HG03025 (cell line): ENCODE results near the gene MED4.

ENCODE experiments used
- ATAC-seq: cut with Tn5 transposase; IDR thresholded peaks from one replicate; pipeline ENCODE4 v1.9.1; 2021; ENCODE audit warnings: mild to moderate bottlenecking, moderate library complexity; ENCODE audit not compliant: unreplicated experiment, low FRiP score

MED4 gene, protein sequence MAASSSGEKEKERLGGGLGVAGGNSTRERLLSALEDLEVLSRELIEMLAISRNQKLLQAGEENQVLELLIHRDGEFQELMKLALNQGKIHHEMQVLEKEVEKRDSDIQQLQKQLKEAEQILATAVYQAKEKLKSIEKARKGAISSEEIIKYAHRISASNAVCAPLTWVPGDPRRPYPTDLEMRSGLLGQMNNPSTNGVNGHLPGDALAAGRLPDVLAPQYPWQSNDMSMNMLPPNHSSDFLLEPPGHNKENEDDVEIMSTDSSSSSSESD

DNA sequence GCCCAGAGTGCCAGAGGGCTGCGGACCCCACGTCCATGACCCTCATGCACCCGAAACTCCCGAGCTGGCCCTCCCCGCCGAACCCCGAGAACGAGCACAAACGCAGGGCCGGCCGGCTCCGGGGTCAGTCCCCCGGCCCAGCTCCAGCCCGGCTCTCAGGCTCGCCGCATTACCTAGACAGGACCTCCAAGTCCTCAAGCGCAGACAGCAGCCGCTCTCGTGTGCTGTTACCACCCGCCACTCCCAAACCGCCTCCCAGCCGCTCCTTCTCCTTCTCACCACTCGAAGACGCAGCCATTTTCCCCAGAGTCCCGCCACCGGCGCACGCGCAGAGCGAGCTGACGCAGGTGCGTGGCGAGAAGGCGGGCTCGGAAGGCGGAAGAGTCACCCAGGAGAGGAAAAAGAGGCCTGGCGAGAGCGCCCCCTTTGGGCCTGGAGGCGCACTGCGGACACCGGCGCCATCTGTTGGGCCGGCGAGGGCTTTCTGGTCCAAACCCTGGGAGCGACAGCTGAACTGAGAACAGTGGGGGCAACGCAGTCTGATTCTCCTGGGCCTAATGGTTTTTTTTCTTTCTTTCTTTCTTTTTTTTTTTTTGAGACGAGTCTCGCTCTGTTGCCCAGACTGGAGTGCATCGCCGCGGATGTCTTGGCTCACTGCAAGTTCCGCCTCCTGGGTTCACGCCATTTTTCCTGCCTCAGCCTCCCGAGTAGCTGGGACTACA is at the start of gene MED4:
Gene MED4 (minus strand): TSS at position 324 of the 722 bp plus-strand sequence. CDS start 26 bp downstream, at position 298.
- peak; percentile 90 for ATAC-seq

DNA sequence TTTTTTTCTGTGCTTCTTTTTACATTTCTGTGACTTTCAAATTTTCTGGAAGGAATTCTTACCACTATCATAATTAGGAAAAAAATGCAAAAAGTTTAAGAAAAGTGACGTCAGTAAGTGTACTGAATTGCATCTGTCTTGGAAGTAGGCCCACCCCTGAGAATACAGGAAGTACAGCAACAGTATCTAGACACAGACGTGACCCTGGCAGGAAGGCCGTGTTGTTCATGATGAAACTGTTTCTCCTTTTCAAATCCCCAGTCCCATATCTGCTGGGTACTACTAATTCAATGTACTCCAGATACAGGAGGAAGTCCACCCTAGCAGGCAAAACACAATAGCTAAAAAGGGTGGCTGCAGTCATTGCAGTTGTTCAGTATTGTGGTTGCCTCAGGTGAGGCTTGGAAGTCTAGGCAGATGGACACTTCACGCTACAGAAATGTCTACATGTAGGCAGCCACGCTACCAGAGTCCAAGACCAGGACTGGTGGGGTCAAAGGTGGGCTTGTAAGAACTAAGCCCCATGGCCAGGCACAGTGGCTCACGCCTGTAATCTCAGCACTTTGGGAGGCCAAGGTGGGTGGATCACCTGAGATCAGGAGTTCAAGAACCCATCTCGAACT is 49.6 kb upstream of the MED4 start:
- ATAC-seq, result no peak

- no peak for ATAC-seq
These were observed 47.5 kb upstream of the MED4 start for GRCh38 chr13:48142436-48142835.

GRCh38 chr13:48138270-48138669 is 43.4 kb upstream of the MED4 start:
- no peak for ATAC-seq

- ATAC-seq, result no peak
These were observed 38.1 kb upstream of the MED4 start for GRCh38 chr13:48132961-48133360.

- ATAC-seq, result no peak
These were observed 36.6 kb upstream of the MED4 start for GRCh38 chr13:48131533-48131932.

- ATAC-seq, result no peak
These were observed 32.3 kb upstream of the MED4 start for GRCh38 chr13:48126944-48127830.

DNA sequence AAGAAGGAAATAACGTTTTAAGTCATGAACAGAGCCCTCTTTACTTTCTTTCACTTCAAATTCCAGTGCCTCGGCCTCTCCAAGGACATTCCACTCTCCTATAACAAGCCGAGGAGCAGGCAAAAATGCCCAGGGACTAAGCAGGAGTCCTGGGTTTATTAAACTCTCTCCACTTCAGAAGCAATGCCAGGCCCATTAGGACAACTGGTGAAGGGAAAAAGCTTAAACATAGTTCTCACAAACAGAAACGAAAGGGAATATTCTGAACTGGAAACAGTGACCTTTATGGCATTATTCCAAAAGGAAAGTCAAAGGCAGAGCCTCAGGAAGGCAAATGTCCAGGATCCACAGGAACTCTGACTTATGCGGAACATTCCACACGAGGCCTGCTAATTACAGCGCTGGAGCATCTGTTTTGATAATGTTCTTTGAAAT is 30.9 kb upstream of the MED4 start:
- no peak for ATAC-seq

DNA sequence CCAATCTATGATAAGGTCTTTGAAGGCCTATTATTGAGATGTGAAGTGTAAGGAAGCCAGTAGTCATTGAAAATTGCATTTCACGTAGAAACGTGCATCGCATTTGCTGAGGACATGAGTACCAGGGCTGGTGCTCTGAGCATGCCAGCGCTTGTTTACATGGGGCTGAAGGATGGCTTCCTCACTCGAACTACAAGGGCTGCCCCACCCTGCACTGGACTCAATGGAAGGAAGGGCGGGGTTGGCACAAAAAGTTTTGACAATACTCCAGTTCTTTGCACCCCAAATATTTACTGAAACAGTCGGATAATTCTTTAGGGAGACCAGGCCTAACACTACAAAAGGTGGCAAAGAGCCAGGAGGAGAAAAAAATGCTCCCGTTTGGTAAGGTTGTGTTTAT is 28.9 kb upstream of the MED4 start:
- no peak for ATAC-seq

DNA sequence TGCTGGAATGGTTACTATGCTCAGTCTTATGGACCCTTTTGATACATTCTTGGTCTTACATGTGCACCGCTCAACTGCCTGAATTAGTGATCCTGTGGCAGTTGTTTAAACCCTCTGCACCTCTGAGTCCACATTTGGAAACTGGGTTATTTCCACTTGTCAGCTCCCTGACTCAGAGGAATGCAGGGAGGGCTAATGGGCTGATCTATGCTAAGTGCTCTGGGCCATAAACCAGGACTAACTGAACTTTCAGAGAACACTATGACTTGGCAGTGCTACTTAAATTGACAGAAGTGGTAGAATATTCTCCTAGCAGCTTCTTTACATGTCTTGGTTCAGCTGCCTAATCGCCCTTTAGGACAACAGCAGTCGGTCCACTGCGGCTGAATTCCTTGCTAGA is 26.8 kb upstream of the MED4 start:
- ATAC-seq, result no peak

DNA sequence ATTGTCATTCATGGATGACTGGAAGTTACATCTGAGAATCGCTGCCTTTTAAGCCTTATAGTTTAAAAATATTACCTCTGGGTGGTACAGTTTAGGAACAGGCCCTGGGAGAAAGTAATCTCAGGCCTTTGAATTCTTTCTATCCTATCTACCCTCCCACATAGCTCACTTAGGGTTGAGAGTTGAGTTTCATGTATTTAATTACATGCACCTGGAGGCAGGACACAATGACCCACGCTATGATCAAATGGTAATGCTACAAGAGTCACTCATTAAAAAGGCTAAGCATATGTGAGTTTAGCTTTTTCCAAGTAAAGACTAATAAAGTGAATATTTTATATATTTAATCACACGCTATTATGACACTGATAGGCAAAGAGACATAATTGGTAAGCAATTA is 25.3 kb upstream of the MED4 start:
- ATAC-seq, result no peak

DNA sequence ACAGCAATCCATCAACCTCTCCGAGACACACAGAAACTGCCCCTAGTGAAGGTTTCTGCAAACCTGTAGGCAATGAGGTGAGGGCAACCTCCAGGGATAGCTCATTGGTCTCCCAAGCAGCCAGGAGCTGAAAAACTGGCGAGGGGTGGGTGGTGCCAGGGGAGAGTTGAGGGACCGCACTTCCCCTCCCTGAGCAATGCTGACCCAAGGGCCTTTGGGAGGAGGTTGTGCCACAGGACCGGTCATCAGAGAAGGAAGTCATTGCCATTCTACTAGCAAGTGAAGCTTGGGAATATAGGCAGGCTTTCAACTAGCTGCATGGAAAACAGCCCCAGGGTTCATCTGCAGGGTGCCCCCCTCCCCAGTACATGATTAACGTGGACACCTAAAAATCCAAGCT is 23.1 kb upstream of the MED4 start:
- no peak for ATAC-seq

- no peak for ATAC-seq
These were observed 21.9 kb upstream of the MED4 start for GRCh38 chr13:48116808-48117207.

GRCh38 chr13:48113756-48114130 is 18.8 kb upstream of the MED4 start:
- no peak for ATAC-seq

GRCh38 chr13:48112896-48113755 is 18.2 kb upstream of the MED4 start:
- no peak for ATAC-seq

DNA sequence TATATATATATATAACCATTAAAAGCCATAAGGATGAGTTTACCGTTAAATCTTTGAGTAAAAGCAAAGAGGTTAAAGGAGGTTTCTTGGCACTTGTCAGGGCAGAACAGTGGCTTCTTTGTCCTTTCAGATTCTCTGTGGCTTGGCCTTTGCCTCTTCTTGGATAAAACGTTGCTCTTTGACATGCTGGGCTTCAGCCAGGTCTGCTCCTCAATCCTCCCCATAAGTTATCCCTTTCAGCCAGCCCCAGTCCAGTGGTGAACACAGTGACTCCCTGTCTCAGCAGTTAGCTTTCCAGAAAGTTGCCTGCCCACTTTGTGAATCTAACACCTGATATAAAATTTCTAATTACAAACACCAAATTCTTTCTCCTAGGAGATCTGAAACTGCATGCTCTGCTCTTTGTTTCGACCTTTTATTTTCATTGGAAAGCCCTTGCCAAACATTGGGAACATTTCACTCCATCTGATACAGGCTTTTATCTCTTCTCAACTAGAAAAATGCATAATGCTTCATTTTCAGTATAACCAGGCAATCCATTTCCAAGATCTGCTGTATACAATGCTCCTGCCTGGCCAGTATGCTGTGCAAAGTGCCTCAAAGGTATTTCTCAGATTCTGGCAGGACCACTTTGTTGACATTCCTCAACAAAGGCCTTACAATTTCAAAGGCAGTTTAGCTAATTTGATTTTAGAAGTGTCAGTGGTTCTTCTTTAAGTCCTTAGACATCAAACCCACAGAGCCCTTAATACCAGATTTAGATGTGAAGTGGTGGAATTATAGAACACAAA is 16.2 kb upstream of the MED4 start:
- ATAC-seq, result no peak

GRCh38 chr13:48110132-48110868 is 15.4 kb upstream of the MED4 start:
- ATAC-seq, result no peak

DNA sequence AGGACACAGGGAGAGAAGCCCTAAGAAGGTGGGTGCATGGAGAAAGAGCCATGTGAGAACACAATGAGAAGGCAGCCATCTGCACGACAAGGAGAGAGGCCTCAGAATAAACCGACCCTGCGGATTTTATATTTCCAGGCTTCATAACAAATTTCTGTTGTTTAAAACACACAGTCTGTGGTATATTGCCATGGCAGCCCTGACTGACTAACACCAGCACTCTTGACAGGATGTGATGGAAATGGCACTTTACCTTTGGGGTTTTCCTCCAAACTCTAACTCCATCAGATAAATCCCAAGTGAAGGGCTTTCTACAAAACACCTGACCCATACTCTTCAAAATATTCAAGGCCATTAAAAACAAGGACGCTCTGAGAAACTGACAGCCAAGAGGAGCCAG is 13.2 kb upstream of the MED4 start:
- no peak for ATAC-seq
